ENCODE measurements around the gene C3orf18.

Gene C3orf18

DNA sequence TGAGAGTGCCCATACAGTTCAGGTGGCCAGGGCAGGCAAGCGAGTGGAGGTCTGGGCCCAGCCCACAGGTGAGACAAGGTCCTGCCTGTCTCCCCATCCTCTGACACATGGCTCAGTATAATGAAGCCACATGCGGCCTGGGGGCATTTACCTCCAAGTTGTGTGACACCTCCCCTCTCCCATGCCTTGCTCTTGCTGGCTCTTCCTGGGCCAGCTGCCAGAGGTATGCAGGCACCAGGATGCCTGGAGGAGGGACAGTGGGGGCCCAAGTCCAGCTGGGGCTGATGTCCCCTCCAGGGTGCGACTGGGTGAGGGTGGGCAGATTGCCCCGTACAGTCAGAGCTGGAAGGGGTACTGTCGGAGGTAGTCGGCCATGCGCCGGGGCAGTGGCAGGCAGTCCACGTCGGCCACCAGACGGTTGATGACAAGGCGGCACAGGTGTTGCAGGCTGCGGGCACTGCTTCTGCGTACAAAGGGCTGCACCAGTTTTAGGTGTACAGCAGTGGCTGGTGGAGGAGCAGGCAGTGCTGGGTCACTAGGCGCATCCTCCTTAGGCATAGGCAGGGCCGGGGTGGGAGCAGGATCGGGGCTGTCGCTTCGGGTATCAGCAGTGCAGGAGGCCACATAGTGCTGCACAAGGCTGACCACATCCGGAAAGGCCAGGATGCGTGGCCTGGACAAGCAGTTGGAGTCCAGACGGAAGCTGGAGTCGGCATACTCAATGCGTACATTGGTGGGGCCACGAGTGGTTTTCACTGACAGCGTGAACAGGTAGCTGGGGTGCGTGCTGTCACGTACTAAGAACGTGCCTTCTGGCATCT is 39.9 kb upstream of the C3orf18 start:
- Histone ChIP-seq H3K9ac (no peak overlapping the region), H3K4me2 (no peak overlapping the region), H4K20me1 (ENCODE audit: insufficient read depth) (no peaks in the 10 kb centered on the region), H3K27ac (no peak overlapping the region), H3K79me2 (ENCODE audit: insufficient read depth, low read depth) (no peaks in the 10 kb centered on the region), H3K4me1 (ENCODE audit: low read depth, poor library complexity, severe bottlenecking) (peaks cover 8% of the 10 kb centered on the region), H3K4me3 (IDR thresholded peaks at IDR 0.05; ENCODE audit: insufficient read depth, low read depth, low read length) (no peak overlapping the region), H2AFZ (ENCODE audit: low read depth) (no peak overlapping the region), H3K36me3 (ENCODE audit: insufficient read depth) (no peaks in the 10 kb centered on the region), H3K27me3 (ENCODE audit: insufficient read depth, low read depth) (no peaks in the 10 kb centered on the region)
- TF ChIP-seq, protein P1, sequence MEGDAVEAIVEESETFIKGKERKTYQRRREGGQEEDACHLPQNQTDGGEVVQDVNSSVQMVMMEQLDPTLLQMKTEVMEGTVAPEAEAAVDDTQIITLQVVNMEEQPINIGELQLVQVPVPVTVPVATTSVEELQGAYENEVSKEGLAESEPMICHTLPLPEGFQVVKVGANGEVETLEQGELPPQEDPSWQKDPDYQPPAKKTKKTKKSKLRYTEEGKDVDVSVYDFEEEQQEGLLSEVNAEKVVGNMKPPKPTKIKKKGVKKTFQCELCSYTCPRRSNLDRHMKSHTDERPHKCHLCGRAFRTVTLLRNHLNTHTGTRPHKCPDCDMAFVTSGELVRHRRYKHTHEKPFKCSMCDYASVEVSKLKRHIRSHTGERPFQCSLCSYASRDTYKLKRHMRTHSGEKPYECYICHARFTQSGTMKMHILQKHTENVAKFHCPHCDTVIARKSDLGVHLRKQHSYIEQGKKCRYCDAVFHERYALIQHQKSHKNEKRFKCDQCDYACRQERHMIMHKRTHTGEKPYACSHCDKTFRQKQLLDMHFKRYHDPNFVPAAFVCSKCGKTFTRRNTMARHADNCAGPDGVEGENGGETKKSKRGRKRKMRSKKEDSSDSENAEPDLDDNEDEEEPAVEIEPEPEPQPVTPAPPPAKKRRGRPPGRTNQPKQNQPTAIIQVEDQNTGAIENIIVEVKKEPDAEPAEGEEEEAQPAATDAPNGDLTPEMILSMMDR (conservative IDR thresholded peaks at IDR 0.05; ENCODE audit: low read depth, low read length) = no peak

DNA sequence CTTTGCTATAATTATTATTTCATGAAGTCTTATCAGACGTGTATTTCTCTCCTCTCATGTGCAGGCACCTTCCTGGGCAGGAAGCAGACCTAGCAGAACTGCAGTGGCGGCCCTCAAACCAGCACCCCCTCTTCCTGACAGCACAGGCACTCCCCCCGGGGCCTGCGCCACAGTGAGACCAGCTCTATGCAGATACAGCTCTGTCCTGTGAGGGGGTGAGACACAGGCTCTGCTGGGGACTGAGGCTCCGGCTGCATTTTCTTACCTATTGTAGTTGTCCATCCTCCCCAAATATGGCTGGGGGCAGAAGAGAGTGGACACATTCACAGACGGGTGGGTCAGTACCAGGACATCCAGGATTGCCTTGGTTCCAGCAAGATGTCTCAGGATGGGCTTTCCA is 39.0 kb upstream of the C3orf18 start:
- Histone ChIP-seq H4K20me1 (ENCODE audit: insufficient read depth) (no peaks in the 10 kb centered on the region), H3K4me3 (IDR thresholded peaks at IDR 0.05; ENCODE audit: insufficient read depth, low read depth, low read length) (no peak overlapping the region), H3K27ac (no peak overlapping the region), H2AFZ (ENCODE audit: low read depth) (no peak overlapping the region), H3K36me3 (ENCODE audit: insufficient read depth) (no peaks in the 10 kb centered on the region), H3K4me2 (no peak overlapping the region), H3K4me1 (ENCODE audit: low read depth, poor library complexity, severe bottlenecking) (peaks cover 5% of the 10 kb centered on the region), H3K27me3 (ENCODE audit: insufficient read depth, low read depth) (no peaks in the 10 kb centered on the region), H3K9ac (no peak overlapping the region), H3K79me2 (ENCODE audit: insufficient read depth, low read depth) (no peaks in the 10 kb centered on the region)
- TF ChIP-seq, protein P1 (conservative IDR thresholded peaks at IDR 0.05; ENCODE audit: low read depth, low read length) = no peak

DNA sequence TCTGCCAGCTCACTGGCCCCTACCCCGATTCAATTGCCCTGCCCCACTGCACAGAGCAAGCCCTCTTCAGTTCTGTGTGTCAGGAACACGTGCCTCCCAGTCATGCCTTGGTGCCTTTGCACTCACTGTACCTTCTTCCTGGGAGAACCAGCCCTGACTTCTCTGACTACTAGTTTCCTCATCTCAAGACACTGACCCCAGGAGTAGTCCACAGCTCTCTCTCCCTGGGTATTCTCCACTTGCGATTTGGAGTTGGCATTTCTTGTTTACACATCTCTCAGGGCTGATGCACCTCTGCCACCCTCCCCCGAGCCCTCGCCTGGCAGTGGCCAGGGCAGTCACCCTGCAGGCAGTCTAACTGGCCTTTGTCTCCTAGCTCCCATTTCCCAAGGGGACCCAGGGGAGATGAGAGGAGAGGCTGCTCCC is 38.4 kb upstream of the C3orf18 start:
- Histone ChIP-seq H3K79me2 (ENCODE audit: insufficient read depth, low read depth) (no peaks in the 10 kb centered on the region), H4K20me1 (ENCODE audit: insufficient read depth) (no peaks in the 10 kb centered on the region), H3K27ac (no peak overlapping the region), H3K4me3 (IDR thresholded peaks at IDR 0.05; ENCODE audit: insufficient read depth, low read depth, low read length) (no peak overlapping the region), H3K4me2 (no peak overlapping the region), H3K27me3 (ENCODE audit: insufficient read depth, low read depth) (no peaks in the 10 kb centered on the region), H3K4me1 (ENCODE audit: low read depth, poor library complexity, severe bottlenecking) (peaks cover 4% of the 10 kb centered on the region), H2AFZ (ENCODE audit: low read depth) (no peak overlapping the region), H3K9ac (no peak overlapping the region), H3K36me3 (ENCODE audit: insufficient read depth) (no peaks in the 10 kb centered on the region)
- TF ChIP-seq, protein P1 (conservative IDR thresholded peaks at IDR 0.05; ENCODE audit: low read depth, low read length) = no peak

DNA sequence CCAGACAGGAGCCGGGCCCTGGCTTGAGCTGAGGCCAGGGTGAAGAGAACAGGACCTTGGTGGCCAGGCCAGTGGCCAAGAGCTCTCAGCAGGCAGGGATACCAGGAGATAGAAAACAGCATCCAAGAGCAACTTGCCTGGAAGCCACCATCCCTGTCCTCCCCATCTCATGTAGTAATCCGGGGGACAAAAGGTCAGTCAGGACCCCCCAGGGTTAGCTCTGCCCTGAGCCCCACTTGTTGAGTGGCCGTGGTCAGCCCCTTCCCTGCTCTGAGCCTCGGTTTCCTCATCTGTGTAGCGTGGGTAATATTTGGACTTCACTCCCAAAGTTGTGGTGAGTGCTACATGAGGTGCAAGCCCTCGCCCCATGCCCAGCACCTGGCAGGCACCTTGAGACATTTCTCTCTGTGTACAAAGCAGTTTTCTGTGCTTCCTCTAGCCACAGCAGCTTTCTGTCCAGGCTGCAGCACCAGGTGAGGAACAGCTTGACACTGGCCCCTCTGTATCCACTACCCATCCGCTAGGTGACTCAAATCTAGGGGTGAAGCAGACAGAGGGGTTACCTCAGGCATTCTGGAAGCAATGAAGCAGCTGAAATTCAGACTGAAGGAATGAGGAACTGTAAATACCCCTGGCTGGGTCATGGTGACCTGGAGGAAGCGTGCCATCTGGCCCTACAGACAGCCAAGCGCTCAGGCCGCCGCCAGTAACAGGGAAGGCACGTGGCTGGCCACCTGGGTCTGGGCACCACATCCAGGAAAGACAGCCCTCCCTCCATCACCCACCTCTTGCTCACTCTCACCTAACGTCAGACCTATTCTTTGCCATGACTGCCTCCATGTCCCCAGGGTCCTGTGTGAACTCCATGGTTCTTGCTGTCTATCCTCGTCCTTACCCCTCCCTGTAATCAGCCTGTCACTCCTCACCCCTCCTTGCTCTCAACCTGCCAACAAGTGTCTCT is 37.4 kb upstream of the C3orf18 start:
- TF ChIP-seq, protein P1 (conservative IDR thresholded peaks at IDR 0.05; ENCODE audit: low read depth, low read length) = no peak
- H3K4me2 ChIP-seq = no peak overlapping the region
- no peak overlapping the region for H3K4me3 ChIP-seq (IDR thresholded peaks at IDR 0.05; ENCODE audit: insufficient read depth, low read depth, low read length)
- no peaks in the 10 kb centered on the region for H3K27me3 ChIP-seq (ENCODE audit: insufficient read depth, low read depth)
- no peak overlapping the region for H3K27ac ChIP-seq
- no peaks in the 10 kb centered on the region for H3K36me3 ChIP-seq (ENCODE audit: insufficient read depth)
- no peaks in the 10 kb centered on the region for H4K20me1 ChIP-seq (ENCODE audit: insufficient read depth)
- no peak overlapping the region for H2AFZ ChIP-seq (ENCODE audit: low read depth)
- no peak overlapping the region for H3K9ac ChIP-seq
- no peaks in the 10 kb centered on the region for H3K4me1 ChIP-seq (ENCODE audit: low read depth, poor library complexity, severe bottlenecking)
- H3K79me2 ChIP-seq (ENCODE audit: insufficient read depth, low read depth) = no peaks in the 10 kb centered on the region

All from KMS-11 (cell line).